Stimulated activated CD8-positive, alpha-beta memory T cell treated with anti-CD3 and anti-CD28 coated beads, Interleukin-15, amount 100 ng/mL, for 48 hours (primary cell): ENCODE measurements around the gene PLEKHJ1.

Experiments
- DNase-seq, 2 donors: peaks; one replicate each; pipeline ENCODE4 v3.0.0-alpha.2; 2020; ENCODE audit warnings: low read depth in 2 of 2

The PLEKHJ1 gene

GRCh38 chr19:2249010-2249866 is 13.1 kb upstream of the PLEKHJ1 start, which contains the start of gene AMH:
Gene AMH (plus strand): TSS chr19:2249323. CDS start chr19:2249333, 10 bp downstream.
- DNase-seq, result no peak

GRCh38 chr19:2248136-2249009 is 12.2 kb upstream of the PLEKHJ1 start:
- no peak for DNase-seq

- DNase-seq, result no peak
Observed at GRCh38 chr19:2247433-2248101, 11.4 kb upstream of the PLEKHJ1 start.

GRCh38 chr19:2246801-2247361 is 10.8 kb upstream of the PLEKHJ1 start:
- no peak for DNase-seq

- no peak for DNase-seq
Observed at GRCh38 chr19:2246014-2246620, 10.0 kb upstream of the PLEKHJ1 start.

- no peak for DNase-seq
Observed at GRCh38 chr19:2245273-2245672, 9.1 kb upstream of the PLEKHJ1 start.

- DNase-seq, result no peak
Observed at GRCh38 chr19:2244486-2244885, 8.4 kb upstream of the PLEKHJ1 start.

GRCh38 chr19:2244125-2244411 is 7.9 kb upstream of the PLEKHJ1 start:
- DNase-seq, result no peak

GRCh38 chr19:2243274-2244124 is 7.4 kb upstream of the PLEKHJ1 start:
- no peak for DNase-seq

- DNase-seq, result no peak
Observed at GRCh38 chr19:2242816-2243215, 6.7 kb upstream of the PLEKHJ1 start.

GRCh38 chr19:2242092-2242537 is 6.0 kb upstream of the PLEKHJ1 start:
- no peak for DNase-seq

GRCh38 chr19:2240881-2241760 is 5.0 kb upstream of the PLEKHJ1 start:
- DNase-seq, result no peak

- DNase-seq, result no peak
Observed at GRCh38 chr19:2239771-2240770, 3.9 kb upstream of the PLEKHJ1 start.

- no peak for DNase-seq
Observed at GRCh38 chr19:2239173-2239572, 3.0 kb upstream of the PLEKHJ1 start.

GRCh38 chr19:2237869-2238153 is 1.7 kb upstream of the PLEKHJ1 start:
- no peak for DNase-seq

- no peak for DNase-seq
Observed at GRCh38 chr19:2237051-2237868, 1.1 kb upstream of the PLEKHJ1 start.

GRCh38 chr19:2236064-2236313 is 140 bp downstream of the PLEKHJ1 start:
- no peak for DNase-seq
